ENCODE results near the gene VPS8. TPM values are rescaled to one million over a fixed set of nuclear protein-coding genes. Genes with fewer than 3 reads are reported as not detected.
"Not testable (repeated sequence)": the region's sequence is repeated elsewhere in the genome, so short reads cannot be mapped to it uniquely, and the experiment has no call there.

The VPS8 gene
- total RNA-seq, 1 experiment from 2014 or later = 47.1 TPM

- no peak for DNase-seq (ENCODE audit: low spot score)
These were observed 45.1 kb downstream of the VPS8 start for GRCh38 chr3:184857099-184857498.

- no peak for DNase-seq (ENCODE audit: low spot score)
These were observed 52.0 kb downstream of the VPS8 start for GRCh38 chr3:184864000-184864399.

DNA sequence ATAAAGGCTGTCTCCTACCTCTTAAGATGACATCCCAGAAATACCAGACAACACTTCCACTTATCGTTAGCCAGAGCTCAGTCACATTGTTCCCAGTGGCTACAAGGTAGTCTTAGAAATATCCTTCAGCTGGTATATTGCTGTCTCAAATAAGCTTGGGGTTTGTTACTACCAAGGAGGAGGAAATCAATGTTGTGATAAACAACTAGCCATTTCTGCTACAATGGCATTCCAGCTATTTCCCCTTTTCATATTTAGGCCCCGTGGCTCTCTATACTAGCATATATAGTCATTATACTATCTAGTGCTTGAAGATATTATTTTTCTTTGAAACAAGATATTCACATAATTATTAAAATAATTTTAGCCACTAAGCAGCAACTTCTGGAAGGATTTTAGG, 56.5 kb downstream of the VPS8 start:
- DNase-seq (ENCODE audit: low spot score) = no peak

GRCh38 chr3:184872200-184872599, 60.2 kb downstream of the VPS8 start:
- DNase-seq (ENCODE audit: low spot score) = no peak

- no peak for DNase-seq (ENCODE audit: low spot score)
These were observed 61.2 kb downstream of the VPS8 start for GRCh38 chr3:184873141-184873540.

- DNase-seq (ENCODE audit: low spot score) = peak; percentile 28
These were observed 63.0 kb downstream of the VPS8 start for GRCh38 chr3:184874709-184875644.

DNA sequence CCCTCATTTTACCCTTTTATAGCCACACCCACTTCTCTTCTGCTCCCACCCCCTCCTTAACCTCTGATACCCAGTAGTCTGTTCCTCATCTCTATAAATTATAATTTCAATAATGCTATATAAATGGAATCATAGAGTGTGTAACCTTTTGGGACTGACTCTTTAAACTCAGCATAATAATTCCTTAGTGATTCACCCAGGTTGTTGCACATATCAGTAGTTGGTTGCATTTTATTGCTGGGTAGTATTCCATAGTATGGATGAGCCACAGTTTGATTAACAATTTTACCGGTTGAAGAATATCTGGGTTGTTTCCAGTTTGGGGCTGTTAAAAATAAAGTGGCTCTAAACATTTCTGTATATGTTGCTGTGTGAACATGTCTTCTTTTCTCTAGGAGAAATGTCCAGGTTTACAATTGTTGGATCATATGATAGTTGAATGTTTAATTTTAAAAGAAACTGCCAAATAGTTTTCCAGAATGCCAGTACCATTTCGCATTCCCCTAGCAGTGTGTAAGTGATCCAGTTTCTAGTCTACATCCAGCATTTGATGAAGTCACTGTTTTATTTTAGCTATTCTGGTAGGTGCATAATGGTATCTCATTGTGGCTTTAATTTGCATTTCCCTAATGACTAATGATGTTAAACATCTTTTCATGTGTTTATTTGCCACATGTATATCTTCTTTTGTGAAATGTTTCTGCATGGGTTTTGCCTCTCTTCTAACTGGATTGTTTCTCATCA, 68.5 kb downstream of the VPS8 start:
- no peak for DNase-seq (ENCODE audit: low spot score)

DNA sequence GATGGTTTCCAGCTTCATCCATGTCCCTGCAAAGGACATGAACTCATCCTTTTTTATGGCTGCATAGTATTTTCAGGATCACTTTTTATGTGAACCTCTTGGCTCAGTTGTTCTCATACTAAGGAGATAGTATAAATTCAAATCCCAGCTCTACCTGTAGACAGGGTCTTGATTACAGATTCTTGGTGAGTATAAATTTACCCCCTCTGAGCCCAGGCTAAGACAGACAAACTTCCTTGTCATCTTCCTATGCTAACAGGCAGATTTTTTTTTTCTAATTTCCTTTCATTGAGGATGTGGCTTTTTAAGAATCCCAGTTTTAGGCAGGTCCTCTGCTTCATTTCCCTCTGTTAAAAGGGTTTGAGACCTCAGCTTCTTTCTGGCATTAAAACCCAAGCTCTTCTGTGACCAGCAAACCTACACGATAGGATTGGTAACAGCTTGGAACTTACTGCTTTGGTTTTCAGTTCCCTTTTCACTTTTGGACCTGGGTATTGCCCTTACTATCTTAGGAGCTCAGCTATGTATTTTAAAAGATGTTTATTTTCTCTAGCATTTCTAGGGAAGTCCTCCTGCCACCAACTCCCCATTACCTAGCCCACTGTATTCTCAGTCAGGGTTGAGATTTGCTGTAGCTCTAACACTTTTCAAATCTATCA, 72.5 kb downstream of the VPS8 start:
- DNase-seq (ENCODE audit: low spot score) = no peak

- no peak for DNase-seq (ENCODE audit: low spot score)
These were observed 73.1 kb downstream of the VPS8 start for GRCh38 chr3:184885112-184885511.

GRCh38 chr3:184887574-184887973, 75.6 kb downstream of the VPS8 start:
- no peak for DNase-seq (ENCODE audit: low spot score)

- DNase-seq (ENCODE audit: low spot score) = no peak
These were observed 77.4 kb downstream of the VPS8 start for GRCh38 chr3:184889312-184889904.

DNA sequence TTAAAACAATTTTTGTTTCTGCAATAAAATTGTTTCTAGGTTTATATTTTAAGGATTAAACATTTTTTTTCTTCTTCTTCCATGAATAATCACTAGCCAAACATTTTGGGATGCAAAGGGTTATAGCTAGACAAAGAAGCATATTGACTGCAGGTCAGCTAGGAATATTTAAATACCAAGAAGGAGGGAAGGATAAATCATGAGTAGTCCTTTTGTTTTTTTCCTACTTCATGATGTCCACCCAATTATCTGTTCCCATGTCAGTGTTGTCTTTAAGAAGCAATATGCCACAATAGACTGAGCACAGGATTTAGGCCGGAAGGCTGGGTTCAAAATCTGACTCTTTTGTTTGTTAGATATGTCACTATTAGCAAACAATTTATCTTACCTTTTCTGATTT, 82.1 kb downstream of the VPS8 start:
- DNase-seq (ENCODE audit: low spot score) = no peak

- no peak for DNase-seq (ENCODE audit: low spot score)
These were observed 83.4 kb downstream of the VPS8 start for GRCh38 chr3:184895350-184895749.

- DNase-seq (ENCODE audit: low spot score) = no peak
These were observed 84.4 kb downstream of the VPS8 start for GRCh38 chr3:184896336-184896735.

DNA sequence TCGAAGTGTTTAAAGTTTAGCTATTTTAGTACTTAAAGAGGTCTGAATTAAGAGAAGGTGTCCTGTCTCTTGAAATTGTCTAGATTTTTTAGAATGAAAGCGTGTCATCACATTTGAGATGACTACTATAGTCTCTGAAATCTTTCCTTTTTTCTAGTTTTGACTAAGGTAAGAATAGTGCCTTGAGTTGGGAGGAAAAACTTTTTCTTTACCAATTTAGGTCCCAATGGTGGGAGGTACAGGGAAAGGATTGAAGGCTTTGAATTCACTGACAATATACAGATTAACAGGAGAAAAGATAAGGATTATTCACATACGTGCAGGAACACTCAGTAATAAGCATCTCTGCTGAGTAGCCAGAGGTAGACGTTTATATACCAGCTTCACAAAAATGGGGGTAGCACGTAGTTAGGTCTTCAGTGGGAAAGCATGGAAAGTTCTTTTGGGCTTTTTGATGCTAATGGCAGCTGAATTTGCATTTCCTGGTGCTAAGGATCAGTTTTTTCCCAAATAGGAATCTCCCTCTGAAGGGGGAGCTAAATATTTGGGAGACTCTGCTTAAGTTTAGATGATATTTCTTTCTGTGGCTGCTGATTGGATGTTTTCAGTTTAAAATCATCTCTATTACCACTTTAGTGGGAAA, 88.1 kb downstream of the VPS8 start:
- no peak for DNase-seq (ENCODE audit: low spot score)

DNA sequence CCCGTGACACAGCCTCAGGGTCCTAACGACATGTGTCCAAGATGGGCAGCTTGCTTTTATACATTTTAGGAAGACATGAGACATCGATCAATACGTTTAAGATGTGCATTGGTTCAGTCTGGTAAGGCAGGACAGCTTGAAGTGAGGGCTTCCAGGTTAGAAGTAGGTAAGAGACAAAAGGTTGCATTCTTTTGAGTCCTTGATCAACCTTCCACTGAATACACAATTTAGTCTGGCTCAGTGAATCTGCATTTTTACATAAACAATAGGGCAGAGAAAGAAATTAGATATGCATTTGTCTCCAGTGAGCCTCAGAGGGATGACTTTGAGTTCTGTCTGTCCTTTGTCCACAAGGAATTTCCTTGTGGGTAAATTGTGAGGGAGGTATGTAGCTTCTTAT, 95.1 kb downstream of the VPS8 start:
- DNase-seq (ENCODE audit: low spot score) = not testable (repeated sequence)

DNA sequence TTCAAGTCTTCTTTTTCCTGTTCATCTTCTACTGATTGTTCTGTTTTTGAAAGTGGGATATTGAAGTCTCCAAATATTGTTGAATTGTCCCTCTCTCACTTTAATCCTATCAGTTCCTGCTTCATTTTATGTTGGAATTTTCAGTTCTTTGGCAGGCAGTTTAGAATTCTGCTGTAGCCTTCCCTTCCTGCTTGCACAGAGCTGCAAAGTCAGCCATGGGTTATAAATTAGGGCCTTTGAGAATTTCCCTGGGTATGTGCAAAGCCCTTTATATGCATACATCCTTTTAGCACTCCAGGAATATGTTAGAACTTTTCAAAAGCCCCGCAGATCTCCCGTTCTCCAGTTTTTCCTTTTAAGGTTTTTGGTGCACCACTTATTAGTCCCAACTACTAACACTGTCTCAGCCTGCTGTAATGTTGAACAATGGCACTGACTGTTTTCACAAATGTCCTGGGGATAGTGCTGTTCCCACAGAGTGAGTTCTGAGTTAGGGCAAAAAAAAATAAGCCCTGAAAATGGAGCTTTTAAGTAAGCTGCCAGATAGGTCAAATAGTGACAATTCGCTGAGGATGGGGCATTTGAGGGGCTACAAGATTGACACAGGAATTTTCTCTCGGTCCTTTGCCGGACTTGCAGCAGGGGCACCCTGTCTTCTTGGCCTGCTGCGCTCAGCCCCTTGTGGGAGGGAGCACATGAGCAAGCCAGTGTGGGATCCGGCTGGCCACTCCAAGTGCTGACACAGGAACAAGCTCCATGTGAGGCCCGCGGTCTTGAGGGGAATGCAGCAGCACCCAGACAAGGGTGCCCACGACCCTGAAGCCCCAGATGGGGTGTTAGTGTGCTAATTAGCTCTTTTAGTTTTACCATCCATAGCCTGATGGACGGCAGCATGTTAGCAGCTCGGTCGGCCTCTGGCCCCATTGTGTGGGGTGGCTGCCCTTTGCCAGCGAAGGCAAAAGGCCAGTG, 96.0 kb downstream of the VPS8 start:
- DNase-seq (ENCODE audit: low spot score) = no peak

GRCh38 chr3:184908859-184909258, 96.9 kb downstream of the VPS8 start:
- DNase-seq (ENCODE audit: low spot score) = no peak

DNA sequence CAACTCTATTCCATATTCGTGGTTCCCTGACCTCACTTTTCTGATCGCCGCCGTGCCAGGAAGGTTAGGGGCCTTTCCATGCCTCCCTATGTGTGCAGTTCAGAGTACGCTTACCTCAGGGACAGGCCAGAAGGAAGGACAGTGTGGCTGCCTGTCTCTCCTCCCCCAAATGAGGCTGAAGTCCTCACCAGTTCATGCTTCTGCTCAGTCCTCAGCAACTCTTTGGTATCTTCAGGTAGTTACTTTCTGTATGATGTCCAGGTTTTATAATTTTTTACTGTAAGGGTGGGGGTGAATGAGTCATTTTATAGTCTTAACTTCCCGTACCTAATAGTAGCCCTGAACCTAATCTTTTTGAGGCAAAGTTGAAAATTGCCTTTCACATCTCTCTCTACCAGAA, 98.7 kb downstream of the VPS8 start:
- no peak for DNase-seq (ENCODE audit: low spot score)

GRCh38 chr3:184911570-184911969, 99.6 kb downstream of the VPS8 start:
- no peak for DNase-seq (ENCODE audit: low spot score)
